Measurements from ENCODE around the gene MSI1. TPM values are rescaled to one million over a fixed set of nuclear protein-coding genes. Genes with fewer than 3 reads are reported as not detected.

The MSI1 gene
- polyA plus RNA-seq, 2 of the 4 experiments (the other 2 are of a cell fraction): 0.72 to 1.9 TPM

DNA sequence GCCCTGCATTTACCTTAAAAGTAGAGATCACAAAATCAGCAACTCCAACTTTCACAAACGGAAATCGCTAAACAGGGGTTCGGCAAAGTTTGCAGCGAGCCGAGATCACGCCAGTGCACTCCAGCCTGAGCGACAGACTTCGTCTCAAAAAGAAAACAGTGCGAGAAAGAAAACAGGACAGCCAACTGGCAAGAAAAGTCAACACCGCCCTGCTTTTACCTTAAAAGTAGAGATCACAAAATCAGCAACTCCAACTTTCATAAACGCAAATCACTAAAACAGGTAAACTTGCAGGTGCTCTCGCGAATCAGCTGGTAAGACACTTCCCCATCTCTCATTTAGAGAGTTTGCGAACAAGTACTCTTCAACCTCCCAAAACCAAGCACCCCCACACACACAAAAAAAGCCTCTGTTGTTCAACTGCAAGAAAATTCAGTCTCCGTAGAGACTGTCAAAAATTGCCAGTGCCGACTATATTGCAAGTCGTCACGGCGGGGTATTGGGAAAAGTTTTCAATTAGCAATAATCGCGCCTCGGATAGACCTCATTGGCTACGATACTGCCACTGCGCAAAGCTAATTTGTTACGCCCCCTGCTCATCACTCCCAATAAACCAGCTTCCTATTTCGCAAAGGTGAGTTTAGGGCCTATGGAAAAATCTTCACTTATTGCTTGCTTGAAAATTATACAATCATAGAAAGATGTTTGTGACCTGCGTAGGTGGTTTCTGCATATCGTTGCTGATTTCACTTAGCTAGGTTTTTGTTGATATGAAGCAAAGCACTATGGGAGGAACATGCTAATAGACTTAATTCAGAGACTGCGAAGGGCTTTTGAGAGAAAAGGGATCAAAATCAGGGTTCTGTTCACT, 76.1 kb downstream of the MSI1 start, which contains the start of gene RNU4-1 (continued):
- TF ChIP-seq FOSL2 (IDR thresholded peaks at IDR 0.05) (no peak), FOSL2 (CRISPR knock-in tag; IDR thresholded peaks at IDR 0.05) (peak; percentile 43), MAZ (IDR thresholded peaks at IDR 0.05; ENCODE audit: borderline replicate concordance, low read depth, low read length) (peak; percentile 67; the same call in 1 of the 2 replicates), HOXA7 (CRISPR knock-in tag; IDR thresholded peaks at IDR 0.05) (peak; percentile 98), CBX8 (IDR thresholded peaks at IDR 0.05) (no peak), KDM5A (IDR thresholded peaks at IDR 0.05) (no peak), TP53 (CRISPR knock-in tag; IDR thresholded peaks at IDR 0.05) (peak; percentile 96), EHMT2 (IDR thresholded peaks at IDR 0.05; ENCODE audit: low read depth) (no peak), JUNB (IDR thresholded peaks at IDR 0.05) (no peak), RNF2 (IDR thresholded peaks at IDR 0.05; ENCODE audit: borderline replicate concordance, low read depth) (no peak), SREBF2 (IDR thresholded peaks at IDR 0.05) (no peak), ZC3H11A (IDR thresholded peaks at IDR 0.05) (no peak), TFCP2L1 (CRISPR knock-in tag; IDR thresholded peaks at IDR 0.05) (peak; percentile 98), GATA3 (IDR thresholded peaks at IDR 0.05; ENCODE audit: borderline replicate concordance) (peak; percentile 85; the same call in 1 of the 2 replicates), NFE2L2 (conservative IDR thresholded peaks at IDR 0.05; ENCODE audit: low read length) (no peak; the same call in 1 of the 2 replicates)
- TF ChIP-seq, protein P1, sequence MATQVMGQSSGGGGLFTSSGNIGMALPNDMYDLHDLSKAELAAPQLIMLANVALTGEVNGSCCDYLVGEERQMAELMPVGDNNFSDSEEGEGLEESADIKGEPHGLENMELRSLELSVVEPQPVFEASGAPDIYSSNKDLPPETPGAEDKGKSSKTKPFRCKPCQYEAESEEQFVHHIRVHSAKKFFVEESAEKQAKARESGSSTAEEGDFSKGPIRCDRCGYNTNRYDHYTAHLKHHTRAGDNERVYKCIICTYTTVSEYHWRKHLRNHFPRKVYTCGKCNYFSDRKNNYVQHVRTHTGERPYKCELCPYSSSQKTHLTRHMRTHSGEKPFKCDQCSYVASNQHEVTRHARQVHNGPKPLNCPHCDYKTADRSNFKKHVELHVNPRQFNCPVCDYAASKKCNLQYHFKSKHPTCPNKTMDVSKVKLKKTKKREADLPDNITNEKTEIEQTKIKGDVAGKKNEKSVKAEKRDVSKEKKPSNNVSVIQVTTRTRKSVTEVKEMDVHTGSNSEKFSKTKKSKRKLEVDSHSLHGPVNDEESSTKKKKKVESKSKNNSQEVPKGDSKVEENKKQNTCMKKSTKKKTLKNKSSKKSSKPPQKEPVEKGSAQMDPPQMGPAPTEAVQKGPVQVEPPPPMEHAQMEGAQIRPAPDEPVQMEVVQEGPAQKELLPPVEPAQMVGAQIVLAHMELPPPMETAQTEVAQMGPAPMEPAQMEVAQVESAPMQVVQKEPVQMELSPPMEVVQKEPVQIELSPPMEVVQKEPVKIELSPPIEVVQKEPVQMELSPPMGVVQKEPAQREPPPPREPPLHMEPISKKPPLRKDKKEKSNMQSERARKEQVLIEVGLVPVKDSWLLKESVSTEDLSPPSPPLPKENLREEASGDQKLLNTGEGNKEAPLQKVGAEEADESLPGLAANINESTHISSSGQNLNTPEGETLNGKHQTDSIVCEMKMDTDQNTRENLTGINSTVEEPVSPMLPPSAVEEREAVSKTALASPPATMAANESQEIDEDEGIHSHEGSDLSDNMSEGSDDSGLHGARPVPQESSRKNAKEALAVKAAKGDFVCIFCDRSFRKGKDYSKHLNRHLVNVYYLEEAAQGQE (IDR thresholded peaks at IDR 0.05): peak; percentile 79
- TF ChIP-seq, protein P2, sequence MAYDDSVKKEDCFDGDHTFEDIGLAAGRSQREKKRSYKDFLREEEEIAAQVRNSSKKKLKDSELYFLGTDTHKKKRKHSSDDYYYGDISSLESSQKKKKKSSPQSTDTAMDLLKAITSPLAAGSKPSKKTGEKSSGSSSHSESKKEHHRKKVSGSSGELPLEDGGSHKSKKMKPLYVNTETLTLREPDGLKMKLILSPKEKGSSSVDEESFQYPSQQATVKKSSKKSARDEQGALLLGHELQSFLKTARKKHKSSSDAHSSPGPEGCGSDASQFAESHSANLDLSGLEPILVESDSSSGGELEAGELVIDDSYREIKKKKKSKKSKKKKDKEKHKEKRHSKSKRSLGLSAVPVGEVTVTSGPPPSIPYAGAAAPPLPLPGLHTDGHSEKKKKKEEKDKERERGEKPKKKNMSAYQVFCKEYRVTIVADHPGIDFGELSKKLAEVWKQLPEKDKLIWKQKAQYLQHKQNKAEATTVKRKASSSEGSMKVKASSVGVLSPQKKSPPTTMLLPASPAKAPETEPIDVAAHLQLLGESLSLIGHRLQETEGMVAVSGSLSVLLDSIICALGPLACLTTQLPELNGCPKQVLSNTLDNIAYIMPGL (CRISPR knock-in tag; IDR thresholded peaks at IDR 0.05; ENCODE audit: borderline replicate concordance): 0 out of 2 replicates have a peak, but pooled peaks have one; percentile 33
- TF ChIP-seq, protein P3, sequence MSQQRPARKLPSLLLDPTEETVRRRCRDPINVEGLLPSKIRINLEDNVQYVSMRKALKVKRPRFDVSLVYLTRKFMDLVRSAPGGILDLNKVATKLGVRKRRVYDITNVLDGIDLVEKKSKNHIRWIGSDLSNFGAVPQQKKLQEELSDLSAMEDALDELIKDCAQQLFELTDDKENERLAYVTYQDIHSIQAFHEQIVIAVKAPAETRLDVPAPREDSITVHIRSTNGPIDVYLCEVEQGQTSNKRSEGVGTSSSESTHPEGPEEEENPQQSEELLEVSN (IDR thresholded peaks at IDR 0.05; ENCODE audit: borderline replicate concordance, low read depth): no peak; the same call in 1 of the 2 replicates
- TF ChIP-seq, protein P4, sequence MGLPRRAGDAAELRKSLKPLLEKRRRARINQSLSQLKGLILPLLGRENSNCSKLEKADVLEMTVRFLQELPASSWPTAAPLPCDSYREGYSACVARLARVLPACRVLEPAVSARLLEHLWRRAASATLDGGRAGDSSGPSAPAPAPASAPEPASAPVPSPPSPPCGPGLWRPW (IDR thresholded peaks at IDR 0.05): no peak

DNA sequence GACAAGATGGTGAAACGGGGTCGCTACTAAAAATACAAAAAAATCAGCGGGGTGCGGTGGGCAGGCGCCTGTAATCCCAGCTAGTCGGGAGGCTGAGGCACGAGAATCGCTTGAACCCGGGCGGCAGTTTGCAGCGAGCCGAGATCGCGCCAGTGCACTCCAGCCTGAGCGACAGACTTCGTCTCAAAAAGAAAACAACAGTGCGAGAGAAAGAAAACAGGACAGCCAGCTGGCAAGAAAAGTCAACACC, 76.6 kb downstream of the MSI1 start:
- H3K27ac ChIP-seq: peak overlapping the region; percentile 91 to 96
- ChIA-PET POLR2A (interaction anchor here (1.3 to 4.9 kb wide), 16 partner anchors 9 to 175 kb away, joined by 3 to 220 read pairs (median 12); partner anchors contain the start of genes COX6A1, PXN, RAB35 and RPLP0), CTCF (interaction anchor here (0.6 to 17.3 kb wide), 4 partner anchors 10 to 497 kb away, joined by 3 to 221 read pairs (median 31); partner anchors contain the start of genes PXN and SIRT4)
- 1% methylated on average over 17 of the region's 17 CpGs for WGBS (ENCODE audit: missing lambda C conversion rate)
- ATAC-seq (peak in 1 of 2 experiments; percentile 10; a peak in 3 of 6 replicates), DNase-seq (ENCODE audit: low read depth in 1 of 2, low spot score in 1 of 2) (no peak), FAIRE-seq (no peak)
- no peak for TF ChIP-seq GATA3 (IDR thresholded peaks at IDR 0.05; ENCODE audit: borderline replicate concordance)
- H3K9me3 ChIP-seq: no peaks in the 10 kb centered on the region
- H3K4me3 ChIP-seq: peak overlapping the region; percentile 55
- peak overlapping the region; percentile 83 for H3K4me2 ChIP-seq
- peaks cover 13% of the 10 kb centered on the region; the same call in 2 of the 3 replicates for H3K4me1 ChIP-seq

Small RNAs within 50 kb of the gene (small RNA-seq; reads per million reads assigned to genes)
- 4.9 to 425 (median 44.7) reads per million in 6 experiments for gene RNU4-1
- gene RNU4-2: 12.8 to 1,807 (median 120) reads per million in 6 experiments
- gene RNU6-1088P: 0 reads per million in 6 experiments

Other genes starting within 250 kb of the MSI1 start
- 64.1 and 81.5 TPM in 2 replicates for gene GCN1, start 174.4 kb downstream of the MSI1 start, polyA plus RNA-seq (2011; rRNA removed)
- gene GCN1, start 174.4 kb downstream of the MSI1 start, polyA plus RNA-seq (2017; fragmentation: RNase III; extraction: RNeasy Plus Mini Kit Qiagen cat#74134 plus additional on column Dnase treatment): 43.2 to 50.8 TPM (median 45.8 TPM) in 3 replicates
- gene RPLP0, start 168.1 kb downstream of the MSI1 start, polyA plus RNA-seq (2011; rRNA removed): 5,441 and 7,182 TPM in 2 replicates
- gene RPLP0, start 168.1 kb downstream of the MSI1 start, polyA plus RNA-seq (2017; fragmentation: RNase III; extraction: RNeasy Plus Mini Kit Qiagen cat#74134 plus additional on column Dnase treatment): 3,449 to 3,524 TPM (median 3,456 TPM) in 3 replicates
- gene PXN, start 103.4 kb downstream of the MSI1 start, polyA plus RNA-seq (2011; rRNA removed): 40.1 and 62.8 TPM in 2 replicates
- 97.0 to 102 TPM (median 98.6 TPM) in 3 replicates for gene PXN, start 103.4 kb downstream of the MSI1 start, polyA plus RNA-seq (2017; fragmentation: RNase III; extraction: RNeasy Plus Mini Kit Qiagen cat#74134 plus additional on column Dnase treatment)
- gene RNU4-2, start 77.3 kb downstream of the MSI1 start, polyA plus RNA-seq (2011; rRNA removed): under 0.01 TPM in 1 of 2 replicates, not detected in the other
- not detected in 3 replicates for gene RNU4-2, start 77.3 kb downstream of the MSI1 start, polyA plus RNA-seq (2017; fragmentation: RNase III; extraction: RNeasy Plus Mini Kit Qiagen cat#74134 plus additional on column Dnase treatment)
- not detected in 2 replicates for gene RNU4-1, start 75.9 kb downstream of the MSI1 start, polyA plus RNA-seq (2011; rRNA removed)
- gene RNU4-1, start 75.9 kb downstream of the MSI1 start, polyA plus RNA-seq (2017; fragmentation: RNase III; extraction: RNeasy Plus Mini Kit Qiagen cat#74134 plus additional on column Dnase treatment): not detected in 3 replicates
- gene SIRT4, start 66.8 kb downstream of the MSI1 start, polyA plus RNA-seq (2011; rRNA removed): 1.6 and 2.6 TPM in 2 replicates
- gene SIRT4, start 66.8 kb downstream of the MSI1 start, polyA plus RNA-seq (2017; fragmentation: RNase III; extraction: RNeasy Plus Mini Kit Qiagen cat#74134 plus additional on column Dnase treatment): 0.87 to 1.6 TPM (median 0.95 TPM) in 3 replicates
- 0.21 TPM in 1 of 2 replicates, not detected in the other for gene PLA2G1B, start 41.4 kb downstream of the MSI1 start, polyA plus RNA-seq (2011; rRNA removed)
- gene PLA2G1B, start 41.4 kb downstream of the MSI1 start, polyA plus RNA-seq (2017; fragmentation: RNase III; extraction: RNeasy Plus Mini Kit Qiagen cat#74134 plus additional on column Dnase treatment): not detected in 3 replicates
- 948 and 1,287 TPM in 2 replicates for gene COX6A1, start 68.9 kb upstream of the MSI1 start, polyA plus RNA-seq (2011; rRNA removed)
- 709 to 768 TPM (median 759 TPM) in 3 replicates for gene COX6A1, start 68.9 kb upstream of the MSI1 start, polyA plus RNA-seq (2017; fragmentation: RNase III; extraction: RNeasy Plus Mini Kit Qiagen cat#74134 plus additional on column Dnase treatment)
- gene TRIAP1, start 77.2 kb upstream of the MSI1 start, polyA plus RNA-seq (2011; rRNA removed): 97.9 and 114 TPM in 2 replicates
- gene TRIAP1, start 77.2 kb upstream of the MSI1 start, polyA plus RNA-seq (2017; fragmentation: RNase III; extraction: RNeasy Plus Mini Kit Qiagen cat#74134 plus additional on column Dnase treatment): 70.9 to 81.9 TPM (median 72.3 TPM) in 3 replicates
- 39.9 and 40.6 TPM in 2 replicates for gene GATC, start 77.3 kb upstream of the MSI1 start, polyA plus RNA-seq (2011; rRNA removed)
- gene GATC, start 77.3 kb upstream of the MSI1 start, polyA plus RNA-seq (2017; fragmentation: RNase III; extraction: RNeasy Plus Mini Kit Qiagen cat#74134 plus additional on column Dnase treatment): 19.7 to 22.5 TPM (median 20.6 TPM) in 3 replicates
- 173 and 218 TPM in 2 replicates for gene SRSF9, start 100.6 kb upstream of the MSI1 start, polyA plus RNA-seq (2011; rRNA removed)
- gene SRSF9, start 100.6 kb upstream of the MSI1 start, polyA plus RNA-seq (2017; fragmentation: RNase III; extraction: RNeasy Plus Mini Kit Qiagen cat#74134 plus additional on column Dnase treatment): 288 to 316 TPM (median 306 TPM) in 3 replicates
- gene DYNLL1, start 126.9 kb upstream of the MSI1 start, polyA plus RNA-seq (2011; rRNA removed): 744 and 825 TPM in 2 replicates
- 700 to 848 TPM (median 735 TPM) in 3 replicates for gene DYNLL1, start 126.9 kb upstream of the MSI1 start, polyA plus RNA-seq (2017; fragmentation: RNase III; extraction: RNeasy Plus Mini Kit Qiagen cat#74134 plus additional on column Dnase treatment)
- gene COQ5, start 160.0 kb upstream of the MSI1 start, polyA plus RNA-seq (2011; rRNA removed): 84.9 and 100.0 TPM in 2 replicates
- 46.6 to 49.6 TPM (median 48.9 TPM) in 3 replicates for gene COQ5, start 160.0 kb upstream of the MSI1 start, polyA plus RNA-seq (2017; fragmentation: RNase III; extraction: RNeasy Plus Mini Kit Qiagen cat#74134 plus additional on column Dnase treatment)
- 118 and 137 TPM in 2 replicates for gene RNF10, start 165.2 kb upstream of the MSI1 start, polyA plus RNA-seq (2011; rRNA removed)
- gene RNF10, start 165.2 kb upstream of the MSI1 start, polyA plus RNA-seq (2017; fragmentation: RNase III; extraction: RNeasy Plus Mini Kit Qiagen cat#74134 plus additional on column Dnase treatment): 87.0 to 101 TPM (median 99.3 TPM) in 3 replicates
- gene POP5, start 212.2 kb upstream of the MSI1 start, polyA plus RNA-seq (2011; rRNA removed): 111 and 133 TPM in 2 replicates
- gene POP5, start 212.2 kb upstream of the MSI1 start, polyA plus RNA-seq (2017; fragmentation: RNase III; extraction: RNeasy Plus Mini Kit Qiagen cat#74134 plus additional on column Dnase treatment): 82.4 to 84.5 TPM (median 84.4 TPM) in 3 replicates

All from A549 (cell line).